Suppressor macrophage (primary cell): ENCODE results near the gene ASTL.

Experiments
- DNase-seq, 4 experiments: peaks; one replicate each; pipeline ENCODE4 v3.0.0-alpha.2; 2020 to 2022

The ASTL gene

DNA sequence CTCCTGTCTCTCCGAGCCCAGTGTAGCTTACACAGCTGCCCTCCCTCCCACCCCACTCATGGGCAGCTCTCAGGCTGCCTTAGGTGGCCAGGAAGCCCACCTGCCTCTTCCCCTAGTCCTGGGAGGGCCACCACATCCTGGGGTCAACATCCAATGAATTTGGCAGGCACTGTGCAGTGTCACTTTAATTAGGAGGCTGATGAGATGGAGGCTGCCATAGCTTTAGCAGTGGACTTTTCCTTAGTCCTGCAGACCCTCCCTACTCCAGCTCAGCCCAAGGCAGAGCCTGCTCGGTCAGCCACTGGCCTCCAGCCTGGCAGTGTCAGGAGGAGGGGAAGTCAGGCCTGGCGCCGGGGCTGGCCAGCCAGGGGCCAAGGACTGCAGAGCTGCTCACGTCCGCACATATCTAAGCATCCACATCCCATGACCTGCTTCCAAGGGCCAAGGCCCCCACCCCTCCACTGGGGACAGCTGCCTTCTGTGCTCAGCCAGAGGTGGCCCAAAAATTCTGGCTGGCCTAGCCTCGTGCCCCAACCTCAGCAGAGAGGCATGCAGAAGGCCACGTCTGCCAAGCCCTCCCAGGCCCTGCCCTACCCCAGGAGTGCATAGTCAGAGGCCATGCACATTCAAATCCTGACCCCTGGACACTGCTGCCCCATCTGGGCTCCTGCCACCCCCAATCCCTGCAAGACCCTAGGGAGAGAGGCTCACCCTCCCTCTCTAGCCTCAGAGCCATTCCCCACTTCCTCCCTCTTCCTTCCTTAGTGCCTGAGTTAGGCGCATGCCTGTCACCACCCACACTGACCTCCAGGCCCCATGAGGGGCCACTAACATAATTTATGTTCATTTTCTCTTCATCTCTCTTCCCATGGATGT lies 55.0 kb downstream of the ASTL start:
- DNase-seq = peak in 2 of 4 experiments; percentile 28 to 38

DNA sequence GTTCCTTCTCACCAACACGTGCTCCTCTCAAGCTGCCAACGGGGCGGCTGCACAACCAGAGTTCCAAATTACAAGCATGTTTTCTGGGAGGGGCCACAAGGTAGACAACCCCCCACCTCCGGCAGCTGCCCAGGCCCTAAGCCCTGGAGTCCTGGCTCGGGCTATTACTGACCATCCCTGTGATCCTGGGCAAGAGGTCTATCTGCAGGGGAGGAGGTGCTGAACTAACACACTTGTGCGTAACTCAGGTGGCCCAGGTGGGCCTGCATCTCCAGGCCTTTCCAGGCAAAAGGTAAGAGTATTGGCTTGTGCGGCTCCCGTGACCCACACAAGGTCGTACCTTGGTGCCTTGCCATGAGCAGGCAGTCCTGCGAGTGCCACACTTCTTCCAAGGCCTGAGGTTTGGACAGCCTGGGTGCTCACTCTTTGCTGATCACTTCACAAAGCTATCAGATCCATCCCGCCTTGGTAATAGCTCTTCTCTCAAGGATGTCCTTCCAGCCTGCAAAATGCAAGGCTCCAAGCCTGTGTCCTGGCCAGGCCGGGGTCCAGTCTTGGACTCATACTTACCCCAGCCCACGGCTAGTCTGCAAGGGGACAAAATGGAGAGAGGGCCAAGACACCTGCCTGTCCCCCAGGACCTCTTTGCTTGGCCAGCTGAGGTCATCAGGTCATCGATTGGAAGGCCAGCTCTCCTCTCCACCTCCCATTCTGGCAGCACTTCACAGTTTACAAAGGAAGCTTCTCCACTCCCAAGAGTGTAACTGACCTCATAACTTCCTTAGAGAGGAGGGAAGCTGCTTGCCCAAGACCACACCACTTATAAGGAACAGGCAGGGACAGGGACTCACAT lies 55.9 kb downstream of the ASTL start:
- peak; percentile 50 to 82 (median 76) for DNase-seq

DNA sequence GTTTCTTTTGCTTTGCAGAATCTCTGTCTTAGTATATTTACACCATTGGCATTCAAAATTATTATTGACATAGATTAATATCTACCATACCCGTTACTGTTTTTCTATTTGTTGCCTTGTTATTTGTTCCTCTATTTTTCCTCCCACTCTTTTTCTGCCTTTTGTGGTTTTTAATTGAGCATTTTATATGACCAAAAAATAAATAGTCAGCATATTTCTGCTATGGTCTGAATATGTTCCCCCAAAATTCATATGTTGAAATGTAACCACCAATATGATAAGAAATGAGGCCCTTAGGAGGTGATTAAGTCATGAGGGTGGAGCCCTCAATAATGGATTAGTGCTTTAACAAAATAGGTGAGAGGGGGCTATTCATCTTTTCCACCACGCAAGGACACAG lies 57.3 kb downstream of the ASTL start:
- no peak for DNase-seq

DNA sequence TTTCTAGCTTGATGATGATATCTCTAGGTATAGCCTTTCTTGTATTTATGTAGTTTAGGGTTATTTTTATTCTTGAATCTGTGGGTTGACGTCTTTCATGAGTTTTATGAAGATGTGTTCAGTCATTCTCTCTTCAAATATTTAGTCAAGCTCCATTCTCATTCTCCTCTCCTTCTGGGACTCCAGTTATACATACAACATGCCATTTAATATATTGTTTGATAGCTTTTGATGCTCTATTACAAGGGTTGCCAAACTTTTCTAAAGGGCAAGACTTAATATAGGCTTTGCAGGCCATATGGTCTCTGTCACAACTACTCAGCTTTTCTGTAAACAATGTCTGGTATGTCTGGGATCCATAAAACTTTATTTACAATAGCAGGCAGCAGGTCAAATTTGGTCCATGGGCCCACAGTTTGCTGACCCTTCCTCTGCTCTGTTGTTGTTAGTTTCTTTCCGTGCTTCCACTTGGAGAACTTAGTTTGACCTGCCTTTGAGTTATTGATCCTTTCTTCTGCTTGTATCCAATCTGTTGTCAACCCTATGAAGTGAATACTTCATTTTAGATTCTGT lies 63.0 kb downstream of the ASTL start:
- no peak for DNase-seq

DNA sequence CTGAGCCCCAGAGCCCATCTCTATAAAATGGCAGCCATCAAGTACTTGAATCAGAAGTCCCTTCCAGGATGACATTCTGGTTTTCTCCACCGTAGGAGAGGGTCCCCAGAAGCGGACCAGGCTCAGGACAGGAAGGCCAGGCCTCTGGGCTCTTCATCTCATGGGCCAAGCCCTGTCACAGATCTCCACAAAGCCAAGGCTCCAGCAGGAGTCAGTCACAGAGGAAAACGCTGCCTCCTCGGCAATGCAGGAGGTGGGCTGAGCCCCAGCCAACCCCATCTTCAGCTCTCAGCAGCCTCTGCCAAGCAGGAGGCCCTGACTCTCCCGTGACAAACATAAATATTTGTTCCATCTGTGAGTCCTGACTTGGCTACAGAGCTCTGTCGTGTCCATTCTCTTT lies 64.1 kb downstream of the ASTL start:
- DNase-seq = no peak

DNA sequence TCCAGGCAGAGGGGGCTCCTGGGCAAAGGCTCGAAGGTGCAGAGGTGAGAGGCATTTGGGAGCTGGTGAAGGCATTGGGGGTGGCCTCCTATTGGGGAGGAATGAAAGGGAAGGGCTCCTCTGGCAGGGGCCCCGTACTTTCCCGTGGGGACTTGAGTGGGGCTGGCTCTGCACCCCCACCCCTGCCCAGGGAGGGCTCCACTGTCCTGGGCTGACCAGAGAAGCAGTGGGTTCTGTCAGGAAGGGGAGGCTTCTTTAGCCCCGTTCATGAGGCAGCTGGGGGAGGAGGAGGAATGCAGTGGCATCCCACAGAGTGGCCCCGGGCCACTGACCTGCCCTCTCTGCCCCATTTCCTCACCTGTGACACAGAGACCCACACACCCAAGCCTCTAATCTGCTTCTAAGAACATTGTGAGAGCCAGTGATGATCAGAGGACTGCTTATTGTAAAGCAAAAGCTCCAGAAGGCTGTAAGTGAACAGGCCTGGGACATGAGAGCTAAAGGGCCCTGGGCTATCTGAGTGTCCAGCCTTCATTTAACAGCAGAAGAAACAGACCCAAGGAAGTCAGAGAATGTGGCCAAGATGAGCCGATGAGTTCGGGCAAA lies 65.0 kb downstream of the ASTL start:
- DNase-seq = no peak
